HPDE6-E6E7 (cell line): Measurements from ENCODE around the gene SLC35G1.

Experiments used
- DNase-seq: peaks from one replicate; pipeline ENCODE4 v3.0.0; 2011; ENCODE audit warnings: missing footprints; ENCODE audit errors: extremely low spot score

The SLC35G1 gene, protein sequence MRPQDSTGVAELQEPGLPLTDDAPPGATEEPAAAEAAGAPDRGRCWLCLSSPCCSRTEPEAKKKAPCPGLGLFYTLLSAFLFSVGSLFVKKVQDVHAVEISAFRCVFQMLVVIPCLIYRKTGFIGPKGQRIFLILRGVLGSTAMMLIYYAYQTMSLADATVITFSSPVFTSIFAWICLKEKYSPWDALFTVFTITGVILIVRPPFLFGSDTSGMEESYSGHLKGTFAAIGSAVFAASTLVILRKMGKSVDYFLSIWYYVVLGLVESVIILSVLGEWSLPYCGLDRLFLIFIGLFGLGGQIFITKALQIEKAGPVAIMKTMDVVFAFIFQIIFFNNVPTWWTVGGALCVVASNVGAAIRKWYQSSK

DNA sequence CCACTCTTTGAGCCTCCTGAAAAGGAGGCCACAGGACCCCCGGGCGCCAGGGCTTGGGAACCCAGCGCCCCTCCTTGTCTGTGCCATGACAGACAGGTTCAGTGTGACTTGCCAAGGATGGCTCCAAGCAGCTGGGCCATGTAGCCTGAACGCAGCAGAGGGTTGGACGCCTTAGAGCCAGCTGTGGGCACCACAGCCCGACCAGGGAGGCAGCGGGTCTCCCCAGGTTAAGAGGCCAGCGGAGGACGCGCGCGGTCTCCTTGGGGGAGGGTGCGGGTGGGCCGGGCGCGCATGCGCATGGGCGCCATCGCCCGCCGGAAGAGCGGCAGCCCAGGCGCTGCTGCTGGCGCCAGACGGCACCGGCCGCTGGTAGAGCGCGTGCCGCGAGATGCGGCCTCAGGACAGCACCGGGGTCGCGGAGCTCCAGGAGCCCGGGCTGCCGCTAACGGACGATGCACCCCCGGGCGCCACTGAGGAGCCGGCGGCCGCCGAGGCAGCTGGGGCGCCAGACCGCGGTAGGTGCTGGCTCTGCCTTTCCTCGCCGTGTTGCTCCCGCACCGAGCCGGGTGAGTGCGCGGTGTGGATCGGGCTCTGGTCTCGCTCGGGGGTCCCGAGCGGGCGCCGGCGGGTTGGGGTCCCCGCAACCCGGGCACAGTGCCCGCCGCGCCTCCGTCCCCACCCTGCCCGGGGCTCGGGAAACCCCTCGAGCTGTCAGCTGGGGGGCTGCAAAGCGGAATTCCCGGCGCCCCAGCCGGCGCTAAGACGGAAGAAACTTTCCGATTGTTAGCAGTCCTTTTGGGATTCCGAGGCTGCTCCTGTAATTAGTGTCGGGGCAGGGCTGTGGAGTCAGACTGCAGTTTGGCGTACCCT lies at the start of gene SLC35G1:
TSS of gene SLC35G1 (plus strand) at position 333 of the 870 bp plus-strand sequence. CDS start at position 389, 56 bp downstream.
- peak; percentile 78 for DNase-seq

- no peak for DNase-seq
These were observed 48.7 kb upstream of the SLC35G1 start for GRCh38 chr10:93844979-93845626.

DNA sequence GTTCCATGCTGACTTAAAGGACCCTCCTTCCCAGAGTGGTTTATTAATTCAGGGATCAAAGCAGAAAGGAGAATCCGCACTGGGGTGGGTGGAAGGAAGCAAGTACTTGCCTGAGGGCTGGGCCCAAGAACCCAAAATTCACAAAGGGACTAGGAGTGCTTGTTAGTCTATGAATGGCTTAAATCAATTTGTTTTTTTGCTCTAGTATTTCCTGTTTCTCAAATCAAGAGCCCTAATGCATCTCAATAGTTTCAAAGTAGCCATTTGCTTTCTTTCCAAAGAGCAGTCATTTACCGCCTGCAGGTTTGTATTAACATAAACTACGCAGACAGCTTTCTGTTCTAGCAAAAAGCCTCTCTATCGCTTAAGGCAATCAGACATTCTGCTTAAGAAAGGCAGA lies 44.2 kb upstream of the SLC35G1 start:
- DNase-seq = no peak

DNA sequence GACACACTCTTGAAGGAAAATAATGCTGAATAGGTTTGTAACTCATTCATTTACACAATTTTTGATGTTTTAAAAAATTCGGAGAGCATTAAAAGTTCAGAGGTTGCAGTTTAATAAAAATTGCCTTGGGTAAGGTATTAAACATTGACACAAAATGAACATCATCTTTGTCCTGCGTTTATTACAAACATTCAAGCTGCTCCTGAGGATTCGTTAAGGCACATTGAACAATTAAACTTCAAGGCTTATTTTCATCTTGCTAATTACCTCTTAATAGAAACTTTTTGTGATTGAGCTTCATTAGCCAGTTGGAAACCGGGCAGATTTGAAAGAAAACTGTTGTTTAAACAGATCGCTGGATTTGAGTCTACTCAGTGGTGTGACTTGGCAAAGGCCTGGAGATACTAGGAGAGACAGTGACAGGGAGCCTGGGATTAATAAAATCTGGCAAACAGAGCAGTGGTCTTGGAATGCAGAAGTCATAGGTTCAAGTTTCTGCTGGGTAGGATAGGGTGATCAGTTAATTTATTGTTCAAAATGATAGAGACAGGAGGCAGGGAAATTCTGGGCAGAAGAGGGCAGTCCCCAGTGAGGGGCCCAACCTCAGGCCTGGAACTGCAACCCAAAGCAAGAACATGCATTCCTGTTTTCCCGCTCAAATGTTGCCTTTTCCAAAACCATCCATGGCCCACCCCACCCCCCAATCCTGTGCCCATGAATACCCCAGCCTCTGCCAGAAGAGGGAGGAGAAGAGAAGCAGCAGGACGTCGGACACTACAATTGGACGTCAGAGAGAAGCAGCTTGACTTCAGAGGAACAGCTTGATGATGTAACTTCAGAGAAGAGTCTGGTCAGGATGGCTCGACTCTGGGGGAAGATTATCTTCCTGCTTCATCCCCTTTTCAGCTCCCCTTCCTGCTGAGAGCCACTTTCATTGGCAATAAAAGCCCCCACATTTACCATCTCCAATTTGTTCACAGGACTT lies 43.5 kb upstream of the SLC35G1 start:
- DNase-seq = no peak

- no peak for DNase-seq
These were observed 42.6 kb upstream of the SLC35G1 start for GRCh38 chr10:93851169-93851568.

DNA sequence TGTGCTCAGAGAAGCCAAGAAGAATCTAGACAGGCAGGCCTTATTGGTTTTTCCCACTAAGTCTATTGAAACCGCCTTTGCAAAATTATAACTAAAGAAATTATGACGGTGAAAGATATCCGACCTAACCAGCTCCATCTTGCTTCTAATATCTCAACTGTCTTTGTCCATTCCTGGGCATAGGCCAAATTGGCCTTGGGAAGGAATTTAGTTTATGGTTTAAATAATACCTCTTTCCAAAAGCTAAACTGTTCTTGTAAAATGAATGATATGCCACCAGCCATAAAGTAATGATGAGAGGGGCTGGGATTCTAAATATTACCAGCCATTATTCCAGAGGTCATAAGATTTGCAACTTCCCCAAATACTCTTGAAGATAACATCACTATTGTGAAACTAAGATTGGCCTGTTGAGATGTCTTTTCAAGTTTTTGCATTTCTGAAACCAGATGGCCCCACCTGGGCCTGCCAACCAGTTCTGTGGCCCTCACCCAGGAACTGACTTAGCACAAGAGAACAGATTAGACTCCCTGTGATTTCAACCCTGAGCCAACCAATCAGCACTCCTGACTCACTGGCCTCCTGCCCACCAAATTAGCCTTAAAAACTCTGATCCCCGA lies 41.2 kb upstream of the SLC35G1 start:
- DNase-seq = no peak

- no peak for DNase-seq
These were observed 38.8 kb upstream of the SLC35G1 start for GRCh38 chr10:93854975-93855374.

- DNase-seq = no peak
These were observed 37.2 kb upstream of the SLC35G1 start for GRCh38 chr10:93856349-93857145.

GRCh38 chr10:93859049-93859655 lies 34.6 kb upstream of the SLC35G1 start:
- no peak for DNase-seq

DNA sequence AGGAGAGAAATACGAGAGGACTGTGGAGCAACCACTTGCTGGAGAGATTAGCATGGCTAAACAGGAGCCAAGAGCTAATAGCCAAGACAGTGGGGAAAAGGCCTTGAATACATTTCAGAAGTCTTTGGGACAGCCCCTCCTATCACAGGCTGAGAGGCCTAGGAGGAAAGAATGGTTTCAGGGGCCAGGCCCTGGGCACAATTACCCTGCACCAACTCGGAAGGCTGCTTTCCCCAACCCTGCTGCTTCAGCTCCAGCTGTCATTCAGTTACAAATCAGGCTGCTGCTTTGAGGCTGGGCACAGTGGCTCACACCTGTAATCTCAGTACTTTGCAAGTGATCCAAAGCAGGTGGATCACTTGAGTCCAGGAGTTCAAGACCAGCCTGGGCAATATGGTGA lies 32.0 kb upstream of the SLC35G1 start:
- no peak for DNase-seq

DNA sequence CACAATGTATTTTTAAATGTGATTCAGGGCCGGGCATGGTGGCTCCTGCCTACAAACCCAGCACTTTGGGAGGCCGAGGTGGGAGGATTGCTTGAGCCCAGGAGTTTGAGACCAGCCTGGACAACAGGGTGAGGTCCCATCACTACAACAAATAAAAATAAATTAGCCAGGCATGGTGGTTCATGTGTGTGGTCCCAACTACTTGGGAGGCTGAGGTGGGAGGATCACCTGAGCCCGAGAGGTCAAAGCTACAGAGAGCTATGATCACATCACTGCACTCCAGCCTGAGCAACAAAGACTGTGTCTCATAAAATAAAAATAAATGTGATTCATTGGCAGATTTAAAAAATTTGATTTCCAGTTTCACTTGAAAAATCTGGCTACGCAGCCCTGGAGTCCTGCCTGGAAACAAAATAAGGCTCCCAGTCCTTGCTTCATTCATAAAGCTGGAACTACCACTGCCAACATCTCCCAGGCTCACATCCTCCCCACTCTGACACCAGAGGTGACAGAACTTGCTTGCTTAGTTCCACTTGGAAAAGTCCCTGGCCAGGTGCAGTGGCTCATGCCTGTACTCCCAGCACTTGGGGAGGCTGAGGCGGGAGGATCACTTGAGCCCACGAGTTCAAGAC lies 27.9 kb upstream of the SLC35G1 start:
- DNase-seq = no peak

GRCh38 chr10:93867525-93867924 lies 26.3 kb upstream of the SLC35G1 start:
- no peak for DNase-seq

DNA sequence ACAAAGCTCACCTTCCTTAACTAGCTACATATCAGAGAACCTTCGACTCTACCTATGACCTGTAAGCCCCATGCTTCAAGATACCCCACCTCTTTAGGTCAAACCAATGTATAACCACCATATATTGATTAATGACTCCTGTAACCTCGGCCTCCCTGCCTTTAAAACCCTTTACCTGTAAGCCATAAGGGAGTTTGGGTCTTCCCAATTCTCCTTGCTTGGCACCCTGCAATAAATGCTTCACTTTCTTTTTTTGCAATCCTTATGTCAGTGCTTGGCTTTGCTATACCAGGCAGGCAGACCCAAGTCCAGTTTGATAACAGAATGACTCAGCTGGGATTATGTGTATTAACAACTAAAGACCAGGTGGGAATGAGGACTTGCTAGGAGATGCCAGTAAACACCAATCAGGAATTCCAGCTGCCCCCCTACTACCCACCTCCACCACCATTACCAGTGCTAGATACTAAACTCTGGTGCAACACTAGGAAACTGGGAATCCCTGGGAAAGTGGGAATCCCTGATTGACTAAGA lies 22.0 kb upstream of the SLC35G1 start:
- no peak for DNase-seq

- DNase-seq = no peak
These were observed 21.2 kb upstream of the SLC35G1 start for GRCh38 chr10:93872375-93873158.

GRCh38 chr10:93873420-93874115 lies 20.2 kb upstream of the SLC35G1 start:
- DNase-seq = no peak

DNA sequence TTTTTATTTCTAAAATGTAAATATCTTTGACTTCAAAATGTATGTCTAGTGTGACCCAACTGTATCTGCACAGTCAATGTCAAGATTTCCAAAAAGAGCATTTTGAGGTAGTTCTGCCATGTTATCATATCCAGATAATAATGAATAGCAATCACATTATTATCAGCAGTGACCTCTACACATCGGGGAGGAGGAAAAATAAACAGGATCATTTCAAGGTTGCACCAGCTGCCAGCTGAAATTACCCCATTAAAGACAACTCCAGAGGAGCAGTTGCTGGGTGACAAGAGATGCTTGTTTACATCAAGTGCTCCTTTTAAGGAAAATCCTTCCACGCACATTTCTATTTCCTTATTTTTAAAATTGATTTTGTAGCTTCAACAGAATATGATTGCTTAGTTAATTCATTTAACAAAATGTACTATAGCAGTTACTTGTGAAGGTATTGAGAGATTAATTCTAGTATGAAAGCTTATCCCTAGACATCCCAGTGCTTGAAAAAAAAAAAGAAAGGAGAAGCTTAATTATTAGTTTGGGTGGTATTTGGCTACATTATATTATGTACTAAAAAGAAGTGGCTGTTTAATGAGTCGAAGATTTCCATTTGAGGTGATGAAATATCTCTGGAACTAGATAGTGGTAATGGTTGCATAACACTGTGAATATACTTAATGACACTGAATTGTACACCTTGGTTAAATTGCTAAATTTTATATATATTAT lies 19.3 kb upstream of the SLC35G1 start:
- no peak for DNase-seq

DNA sequence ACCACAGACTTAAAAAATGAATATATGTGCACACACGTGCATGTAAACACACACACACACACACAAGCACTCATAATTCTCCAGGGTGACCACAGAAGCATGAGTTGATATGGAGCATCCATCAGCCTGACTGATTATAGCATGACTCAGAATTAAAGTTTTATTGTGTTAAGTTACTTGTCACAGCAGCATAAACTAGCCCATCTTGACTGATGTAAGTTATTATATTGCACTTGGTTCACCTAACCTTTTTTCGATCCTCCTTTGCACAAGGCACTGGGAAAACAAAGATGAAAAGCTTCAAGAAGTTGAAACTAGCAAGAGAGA lies 18.8 kb upstream of the SLC35G1 start:
- no peak for DNase-seq
